ENCODE measurements around the gene OR52I1.
A peak's percentile ranks its signal among the peaks of the same experiment; 100 is the strongest.

OR52I1 gene, protein sequence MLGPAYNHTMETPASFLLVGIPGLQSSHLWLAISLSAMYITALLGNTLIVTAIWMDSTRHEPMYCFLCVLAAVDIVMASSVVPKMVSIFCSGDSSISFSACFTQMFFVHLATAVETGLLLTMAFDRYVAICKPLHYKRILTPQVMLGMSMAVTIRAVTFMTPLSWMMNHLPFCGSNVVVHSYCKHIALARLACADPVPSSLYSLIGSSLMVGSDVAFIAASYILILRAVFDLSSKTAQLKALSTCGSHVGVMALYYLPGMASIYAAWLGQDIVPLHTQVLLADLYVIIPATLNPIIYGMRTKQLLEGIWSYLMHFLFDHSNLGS

GRCh38 chr11:4593739-4594138, at the start of gene OR52I1:
OR52I1 (plus strand) TSS chr11:4594039; CDS start chr11:4594039, 0 bp downstream.
- DNase-seq (ENCODE audit: low read depth) = no peak

GRCh38 chr11:4544891-4545290, 48.9 kb upstream of the OR52I1 start, which contains the start of gene OR52M1:
OR52M1 (plus strand) TSS chr11:4545191; CDS start chr11:4545191, 0 bp downstream.
- DNase-seq (ENCODE audit: low read depth) = no peak

DNA sequence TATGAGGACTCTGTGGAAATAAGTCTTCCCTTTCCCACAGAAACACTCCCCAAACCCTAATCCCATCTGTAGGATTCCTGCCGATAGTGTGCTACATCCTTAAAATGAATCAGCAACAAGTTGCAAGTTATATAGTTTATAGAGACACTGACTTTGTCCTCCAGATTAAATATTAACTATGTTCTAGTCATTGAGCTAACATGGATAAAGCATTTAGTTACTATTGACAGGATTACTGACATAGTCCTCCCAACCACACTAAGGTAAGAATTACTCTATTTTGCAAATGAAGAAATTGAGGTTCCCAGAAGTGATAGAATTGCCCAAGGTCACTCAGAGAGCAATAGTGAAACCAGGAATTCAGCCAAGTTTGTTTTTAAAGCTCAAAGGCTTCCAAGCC, 47.0 kb upstream of the OR52I1 start:
- DNase-seq (ENCODE audit: low read depth) = no peak

DNA sequence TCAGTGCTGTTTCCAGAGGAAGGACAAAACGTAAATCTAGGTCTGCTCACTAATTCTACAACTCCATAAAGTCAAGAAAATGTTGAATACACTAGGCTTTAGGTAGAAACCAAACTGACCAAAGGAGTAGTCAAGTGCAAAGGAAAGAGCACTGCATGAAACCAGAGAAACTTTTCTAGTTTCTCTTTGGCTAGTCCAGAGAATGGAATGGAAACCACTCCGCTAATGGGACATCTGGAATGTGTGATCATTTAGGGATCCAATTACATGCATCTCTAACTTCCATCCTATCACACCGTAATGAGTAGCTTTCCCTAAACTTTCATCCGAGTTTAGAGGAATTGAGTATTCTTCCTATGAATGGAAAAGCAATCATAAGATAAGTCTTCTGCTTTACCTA, 46.4 kb upstream of the OR52I1 start:
- DNase-seq (ENCODE audit: low read depth) = no peak

DNA sequence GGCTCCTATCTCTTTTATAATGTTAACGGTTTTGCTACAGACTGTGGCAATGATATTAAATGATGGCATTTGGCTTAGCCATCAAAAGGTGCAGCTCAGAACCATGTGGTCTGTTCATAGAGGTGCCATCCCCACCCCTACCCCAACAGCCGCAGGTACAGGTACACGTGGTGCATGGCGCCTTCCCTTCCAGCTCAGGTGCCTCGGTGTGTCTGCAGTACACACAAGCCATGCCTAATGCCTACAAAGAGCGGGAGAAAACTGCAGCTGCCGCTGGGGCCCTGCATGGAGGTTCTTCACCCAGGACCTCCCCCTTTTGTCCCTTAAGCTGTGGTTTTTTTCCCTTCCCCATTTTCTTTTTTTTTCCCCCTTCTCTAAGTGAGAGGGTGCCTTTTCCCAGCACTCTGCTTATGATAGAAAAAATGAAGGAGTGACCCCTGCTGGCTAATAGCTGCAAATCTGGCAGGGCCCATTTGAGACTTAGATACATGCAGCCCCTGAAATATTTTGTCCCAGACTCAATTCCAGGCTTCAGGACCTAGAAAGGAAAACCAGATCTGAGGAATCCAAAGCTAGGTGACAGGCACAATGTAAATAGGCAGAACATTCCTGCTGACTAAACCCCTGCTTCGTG, 42.4 kb upstream of the OR52I1 start:
- no peak for DNase-seq (ENCODE audit: low read depth)

- no peak for DNase-seq (ENCODE audit: low read depth)
Observed at GRCh38 chr11:4559527-4560440, 34.1 kb upstream of the OR52I1 start.

DNA sequence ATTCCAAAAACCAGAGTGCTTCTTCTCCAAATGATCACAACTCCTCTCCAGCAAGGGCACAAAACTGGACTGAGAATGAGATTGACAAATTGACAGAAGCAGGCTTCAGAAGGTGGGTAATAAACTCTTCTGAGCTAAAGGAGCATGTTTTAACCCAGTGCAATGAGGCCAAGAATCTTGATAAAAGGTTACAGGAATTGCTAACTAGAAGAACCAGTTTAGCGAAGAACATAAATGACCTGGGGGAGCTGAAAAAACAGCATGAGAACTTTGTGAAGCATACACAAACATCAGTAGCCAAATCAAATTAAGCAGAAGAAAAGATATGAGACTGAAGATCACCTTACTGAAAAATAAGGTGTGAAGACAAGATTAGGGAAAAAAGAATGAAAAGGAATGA, 33.4 kb upstream of the OR52I1 start:
- no peak for DNase-seq (ENCODE audit: low read depth)

- no peak for DNase-seq (ENCODE audit: low read depth)
Observed at GRCh38 chr11:4565371-4565770, 28.5 kb upstream of the OR52I1 start.

DNA sequence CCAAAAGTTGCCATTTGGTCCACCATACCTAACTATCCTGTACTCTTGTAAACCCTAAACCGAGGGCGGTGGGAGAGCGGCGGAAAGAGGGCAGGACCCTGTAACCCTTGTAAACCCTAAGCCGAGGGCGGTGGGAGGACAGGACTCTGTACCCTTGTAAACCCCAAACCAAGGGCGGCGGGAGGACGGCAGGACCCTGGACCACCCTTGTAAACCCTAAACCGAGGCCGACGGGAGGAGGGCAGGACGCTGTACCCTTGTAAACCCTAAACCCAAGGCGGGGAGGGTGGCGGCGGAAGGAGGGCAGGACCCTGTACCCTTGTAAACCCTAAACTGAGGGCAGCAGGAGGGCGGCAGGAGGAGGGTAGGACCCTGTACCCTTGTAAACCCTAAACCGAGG, 24.8 kb upstream of the OR52I1 start:
- DNase-seq (ENCODE audit: low read depth) = no peak

- DNase-seq (ENCODE audit: low read depth) = no peak
Observed at GRCh38 chr11:4576880-4577279, 17.0 kb upstream of the OR52I1 start.

GRCh38 chr11:4577761-4578160, 16.1 kb upstream of the OR52I1 start:
- no peak for DNase-seq (ENCODE audit: low read depth)

GRCh38 chr11:4578624-4579023, 15.2 kb upstream of the OR52I1 start:
- no peak for DNase-seq (ENCODE audit: low read depth)

GRCh38 chr11:4580124-4580523, 13.7 kb upstream of the OR52I1 start:
- no peak for DNase-seq (ENCODE audit: low read depth)

- DNase-seq (ENCODE audit: low read depth) = no peak
Observed at GRCh38 chr11:4581443-4581842, 12.4 kb upstream of the OR52I1 start, which contains the start of gene OR52I2. OR52I2 (plus strand) TSS chr11:4581743.

DNA sequence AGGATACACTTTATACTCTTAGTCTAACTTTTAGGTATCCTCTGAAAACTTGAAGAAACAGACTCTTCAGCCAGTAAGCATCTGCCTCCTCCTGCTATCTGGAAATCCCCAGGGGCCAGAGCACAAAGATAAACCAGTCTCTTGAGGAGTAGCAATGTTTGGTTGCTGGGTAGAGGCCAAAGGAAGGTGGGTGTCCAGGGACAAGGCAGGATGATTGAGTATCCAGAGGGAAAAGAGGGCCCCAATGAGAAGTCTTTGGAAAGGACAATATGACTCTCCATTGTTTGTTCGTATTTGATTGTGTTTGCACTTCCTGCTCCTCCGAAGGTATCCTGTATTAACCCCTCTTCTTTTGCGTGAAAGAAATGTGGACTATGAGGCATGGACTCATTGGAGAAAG, 4.8 kb upstream of the OR52I1 start:
- DNase-seq (ENCODE audit: low read depth) = no peak

DNA sequence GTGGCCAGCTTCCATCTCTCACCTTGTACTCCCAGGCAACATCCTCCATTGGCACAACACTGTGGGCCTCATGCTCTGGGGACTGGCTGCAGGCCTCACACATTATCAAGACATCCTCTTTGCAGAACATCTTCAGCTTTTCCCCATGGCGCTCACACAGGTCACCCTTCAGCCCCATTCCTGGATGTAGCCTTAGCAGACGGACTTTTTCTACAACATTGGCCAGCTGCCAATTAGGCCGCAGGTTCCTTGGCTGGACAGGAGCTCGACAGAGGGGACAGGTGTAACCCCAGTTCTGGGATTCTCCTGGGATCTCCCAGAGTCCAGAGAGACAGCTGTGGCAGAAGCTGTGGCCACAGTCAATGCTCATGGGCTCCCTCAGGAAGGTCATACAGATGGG, 11.2 kb downstream of the OR52I1 start:
- DNase-seq (ENCODE audit: low read depth) = no peak

DNA sequence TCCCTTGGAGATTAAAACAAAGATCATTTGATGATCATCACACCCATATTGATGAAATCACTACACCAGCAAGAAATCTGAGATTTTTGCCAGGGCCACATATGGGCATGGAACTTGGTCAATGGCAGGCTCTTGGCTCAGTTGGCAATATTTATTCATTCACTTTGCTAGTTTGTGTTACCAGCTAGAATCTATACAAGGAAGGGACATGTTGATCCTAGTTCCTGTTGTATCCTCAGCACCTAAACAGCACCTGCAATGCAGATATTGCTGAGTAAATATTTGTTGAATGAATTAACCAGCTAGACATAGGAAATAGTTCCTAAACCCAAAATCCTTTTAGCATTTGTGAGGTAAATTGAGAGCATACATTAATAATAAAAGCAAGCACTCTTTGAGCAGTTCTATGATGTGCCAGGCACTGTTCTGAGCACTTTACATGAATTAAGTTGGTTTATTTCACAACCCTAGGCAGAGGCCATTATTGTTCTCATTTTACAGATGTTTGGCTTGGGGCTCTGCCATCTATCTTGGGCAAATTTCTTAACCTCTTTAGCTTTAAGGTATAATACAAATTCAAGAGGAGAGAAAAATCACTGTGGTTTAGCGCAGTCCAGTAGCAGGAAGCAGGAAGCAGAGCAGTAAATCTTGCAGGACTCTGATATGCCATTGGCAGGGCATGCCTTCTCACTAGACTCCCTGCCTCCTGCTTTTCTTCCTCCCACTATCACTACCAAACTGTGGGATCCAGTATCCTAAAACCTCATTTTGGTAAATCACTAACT, 12.6 kb downstream of the OR52I1 start:
- DNase-seq (ENCODE audit: low read depth) = no peak

GRCh38 chr11:4607096-4607495, 13.3 kb downstream of the OR52I1 start:
- no peak for DNase-seq (ENCODE audit: low read depth)

GRCh38 chr11:4607781-4608666, 14.2 kb downstream of the OR52I1 start, which contains the start of gene TRIM68:
TRIM68 (minus strand) TSS chr11:4608231; CDS start chr11:4605504, 2,727 bp downstream.
- DNase-seq (ENCODE audit: low read depth) = peak; percentile 44

DNA sequence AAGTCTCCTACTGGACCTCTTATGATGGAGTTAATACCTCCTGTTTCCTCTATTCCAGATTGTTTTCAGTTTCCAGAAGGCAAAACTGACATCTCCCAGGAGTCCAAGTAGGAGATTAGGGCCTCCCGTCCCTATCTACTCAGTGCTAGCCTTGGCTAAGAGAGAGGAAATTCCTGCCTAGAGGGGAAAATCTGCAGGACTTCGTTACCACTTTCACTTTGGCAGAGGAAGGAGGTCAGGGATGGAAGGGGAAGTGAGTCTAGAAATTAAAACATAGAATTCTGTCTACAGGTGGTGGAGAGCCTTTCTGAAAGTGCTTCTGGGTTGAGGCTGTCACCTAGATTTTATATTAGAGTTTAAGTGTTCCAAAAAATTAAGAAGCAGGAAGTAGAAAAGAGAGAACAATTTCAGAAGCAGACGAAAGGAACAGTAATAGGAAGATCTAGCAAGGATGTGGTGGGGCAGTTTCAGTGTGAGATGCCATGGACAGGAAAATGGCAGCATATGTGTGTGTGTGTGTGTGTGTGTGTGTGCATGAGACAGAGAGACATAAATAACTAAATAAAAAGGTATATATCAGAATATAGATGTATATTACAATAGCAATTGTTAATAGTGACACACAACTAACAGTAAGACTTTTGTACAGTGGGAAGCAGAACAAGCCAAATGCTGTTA, 16.6 kb downstream of the OR52I1 start:
- DNase-seq (ENCODE audit: low read depth) = no peak
